Adipose tissue (tissue), 3 donors: ENCODE data around the gene ARSK. TPM values are rescaled to one million over a fixed set of nuclear protein-coding genes. Genes with fewer than 3 reads are reported as not detected.
A peak's percentile ranks its signal among the peaks of the same experiment; 100 is the strongest.

ENCODE experiments used
- H3K27ac ChIP-seq: one replicate; pipeline ENCODE4 v1.5.1; 2013; ENCODE audit warnings: low read depth, low read length
- WGBS, 3 donors: extraction: QIAGEN DNeasy Blood & Tissue Kit; methylation state at CpG; one replicate each; pipeline ENCODE4 v1.1.7; 2013; 5-methylcytosine and 5-hydroxymethylcytosine counted together
- polyA plus RNA-seq, 3 donors: library from polyadenylated mRNA; stranded (reverse); fragments of 200-250 nt; gene quantifications; one replicate each; pipeline ENCODE4 v1.2.3, GENCODE V29; 2013
- donor health status: healthy with polysubstance abuse.
- donor health status: Bipolar disorder and iron deficiency.
- donor health status: healthy.

ARSK gene, protein sequence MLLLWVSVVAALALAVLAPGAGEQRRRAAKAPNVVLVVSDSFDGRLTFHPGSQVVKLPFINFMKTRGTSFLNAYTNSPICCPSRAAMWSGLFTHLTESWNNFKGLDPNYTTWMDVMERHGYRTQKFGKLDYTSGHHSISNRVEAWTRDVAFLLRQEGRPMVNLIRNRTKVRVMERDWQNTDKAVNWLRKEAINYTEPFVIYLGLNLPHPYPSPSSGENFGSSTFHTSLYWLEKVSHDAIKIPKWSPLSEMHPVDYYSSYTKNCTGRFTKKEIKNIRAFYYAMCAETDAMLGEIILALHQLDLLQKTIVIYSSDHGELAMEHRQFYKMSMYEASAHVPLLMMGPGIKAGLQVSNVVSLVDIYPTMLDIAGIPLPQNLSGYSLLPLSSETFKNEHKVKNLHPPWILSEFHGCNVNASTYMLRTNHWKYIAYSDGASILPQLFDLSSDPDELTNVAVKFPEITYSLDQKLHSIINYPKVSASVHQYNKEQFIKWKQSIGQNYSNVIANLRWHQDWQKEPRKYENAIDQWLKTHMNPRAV
- 1 to 10 TPM; 1.3 to 4.1 (median 1.9) TPM for polyA plus RNA-seq

GRCh38 chr5:95554647-95555548 is at the start of gene ARSK, which contains the start of gene SKIC3:
Gene ARSK, plus strand, starts transcription at chr5:95555101. Its CDS starts 178 bp downstream, at chr5:95555279.
Gene SKIC3, minus strand, starts transcription at chr5:95554977. Its CDS starts 7,827 bp downstream, at chr5:95547150.
- H3K27ac ChIP-seq: peak within 1 kb of the TSS; percentile 9
- 0 to 1% (median 0%) methylated on average over 59 to 63 of the region's 63 CpGs for WGBS, 3 donors

DNA sequence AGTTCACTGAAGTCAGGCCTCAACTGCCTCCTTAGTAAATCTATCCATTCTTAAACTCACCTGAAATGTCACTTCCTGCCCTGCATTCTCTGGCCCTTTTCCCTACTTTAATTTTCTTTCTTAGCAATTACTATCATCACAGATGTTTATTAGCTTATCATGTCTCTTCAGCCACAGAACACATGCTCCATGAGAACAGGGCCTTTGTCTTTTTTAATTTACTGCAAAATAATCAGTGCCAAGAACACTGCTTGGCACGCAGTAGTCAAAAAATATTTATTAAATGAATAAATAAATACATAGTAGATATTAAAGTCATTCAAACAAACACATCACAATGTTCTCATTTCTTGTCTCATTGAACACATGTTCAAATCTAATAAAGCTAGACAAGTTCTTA is 46.4 kb upstream of the ARSK start:
- no peak overlapping the region for H3K27ac ChIP-seq
- WGBS, 3 donors: 57 to 76% (median 71%) methylated on average over 1 of the region's 1 CpG

DNA sequence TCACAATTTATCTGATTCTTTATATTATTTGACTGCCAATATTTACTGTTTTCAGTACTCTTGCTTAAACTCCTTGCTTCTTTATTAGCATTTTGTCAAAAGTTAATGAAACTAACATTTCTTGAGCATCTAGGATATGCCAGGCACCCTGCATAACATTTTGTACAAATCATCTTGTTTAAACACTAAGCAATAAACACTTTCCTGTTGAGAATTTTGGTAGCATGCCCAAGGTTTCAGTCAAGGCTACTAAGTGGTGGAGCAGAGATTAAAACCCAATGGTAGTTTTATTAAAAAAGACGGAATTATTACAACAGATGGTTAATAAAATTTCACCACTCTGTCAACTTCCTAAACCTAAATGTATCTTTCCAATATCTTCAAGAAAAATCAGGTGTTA is 43.3 kb upstream of the ARSK start:
- WGBS, 3 donors: 55 to 96% (median 90%) methylated on average over 1 of the region's 1 CpG

GRCh38 chr5:95518417-95518816 is 36.5 kb upstream of the ARSK start:
- WGBS, 3 donors: 97 to 100% (median 99%) methylated on average over 2 of the region's 2 CpGs
- no peak overlapping the region for H3K27ac ChIP-seq

More for the DNA sequence above, 43.3 kb upstream of the ARSK start:
- H3K27ac ChIP-seq: no peak overlapping the region

GRCh38 chr5:95519151-95519550 is 35.8 kb upstream of the ARSK start:
- 93 to 97% (median 94%) methylated on average over 1 of the region's 1 CpG for WGBS, 3 donors
- no peak overlapping the region for H3K27ac ChIP-seq

GRCh38 chr5:95519681-95520080 is 35.2 kb upstream of the ARSK start:
- no peak overlapping the region for H3K27ac ChIP-seq
- 86 to 96% (median 95%) methylated on average over 1 of the region's 1 CpG for WGBS, 3 donors

DNA sequence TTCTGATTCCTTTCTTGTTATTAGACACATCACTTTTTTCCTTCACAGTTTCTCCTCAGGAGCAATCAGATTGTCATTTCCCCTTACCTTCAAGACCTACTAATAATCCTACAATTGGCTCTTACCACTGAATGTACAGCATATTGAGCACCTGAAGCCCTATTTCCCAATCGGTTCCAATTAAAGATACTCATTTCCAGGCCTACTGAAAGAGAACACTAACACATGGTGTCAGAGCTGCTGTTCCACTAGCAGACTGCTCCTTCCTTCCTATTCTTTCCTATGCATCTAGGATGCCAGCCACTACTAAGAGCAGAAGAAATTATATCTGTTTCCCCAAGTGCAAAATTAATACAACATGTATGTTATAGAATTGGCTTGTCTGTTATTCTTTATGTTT is 34.7 kb upstream of the ARSK start:
- H3K27ac ChIP-seq: no peak overlapping the region
- 81 to 94% (median 93%) methylated on average over 1 of the region's 1 CpG for WGBS, 3 donors

DNA sequence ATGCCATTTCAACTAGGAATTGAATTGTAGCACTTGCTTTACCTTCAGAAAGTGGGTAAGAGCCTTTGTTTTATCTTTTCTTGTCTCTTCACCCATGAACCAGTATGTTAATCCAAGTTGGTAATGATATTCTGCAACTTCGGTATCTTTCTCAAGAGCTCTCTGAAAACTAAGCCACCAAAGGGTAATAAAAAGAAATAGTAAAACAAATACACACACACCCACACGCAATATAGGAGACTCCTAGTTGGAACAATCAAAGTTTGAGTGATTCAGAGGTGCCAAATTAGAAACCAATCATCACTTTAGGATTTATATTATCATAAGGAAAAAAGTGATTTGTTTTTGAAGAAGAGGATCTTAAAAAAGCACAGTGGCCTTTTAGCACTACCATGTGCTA is 30.5 kb upstream of the ARSK start:
- 83 to 93% (median 84%) methylated on average over 2 of the region's 2 CpGs for WGBS, 3 donors
- no peak overlapping the region for H3K27ac ChIP-seq

DNA sequence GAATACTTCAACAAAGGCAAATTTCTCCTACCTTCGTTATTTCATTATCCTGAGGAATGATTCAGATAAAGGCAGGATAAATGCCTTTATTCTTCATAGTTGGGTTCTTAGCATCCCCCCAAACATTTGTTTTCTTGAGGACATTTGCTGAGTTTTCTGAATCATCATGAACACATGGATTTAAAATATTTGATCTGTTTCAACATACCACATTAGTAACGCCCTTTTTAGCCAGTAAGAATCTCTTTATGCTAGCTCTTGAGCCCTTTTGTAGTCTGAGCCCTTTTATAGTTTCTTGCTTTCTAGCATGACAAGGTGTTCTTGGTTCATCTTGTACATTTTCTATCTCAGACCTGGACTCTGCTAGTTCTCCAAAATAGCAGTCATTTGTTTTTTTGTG is 28.0 kb upstream of the ARSK start:
- no peak overlapping the region for H3K27ac ChIP-seq
- WGBS, 3 donors: 95 to 99% (median 99%) methylated on average over 2 of the region's 2 CpGs

- H3K27ac ChIP-seq: no peak overlapping the region
These were observed 26.3 kb upstream of the ARSK start for GRCh38 chr5:95528565-95528964.

DNA sequence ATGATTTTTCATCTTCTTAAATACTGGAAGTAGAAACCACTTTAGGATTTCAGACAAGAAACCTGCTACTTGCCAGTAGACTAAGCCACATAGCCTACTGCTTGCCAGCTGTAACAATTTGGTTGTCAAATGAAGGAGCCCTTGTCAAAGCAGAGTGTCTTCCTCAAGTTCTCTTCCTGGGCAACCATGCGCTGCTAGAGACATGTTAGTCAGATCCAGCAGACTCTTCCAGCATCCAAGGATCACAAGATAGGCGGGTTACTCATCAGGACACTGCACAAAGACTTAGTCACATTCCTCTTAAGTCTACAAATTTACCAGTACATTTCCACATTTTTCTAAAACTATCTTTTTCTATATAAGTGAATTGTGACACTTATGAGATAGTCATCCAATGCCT is 24.5 kb upstream of the ARSK start:
- H3K27ac ChIP-seq: no peak overlapping the region
- WGBS, 3 donors: 99 to 100% (median 99%) methylated on average over 2 of the region's 2 CpGs

GRCh38 chr5:95531491-95531890 is 23.4 kb upstream of the ARSK start:
- no peak overlapping the region for H3K27ac ChIP-seq

DNA sequence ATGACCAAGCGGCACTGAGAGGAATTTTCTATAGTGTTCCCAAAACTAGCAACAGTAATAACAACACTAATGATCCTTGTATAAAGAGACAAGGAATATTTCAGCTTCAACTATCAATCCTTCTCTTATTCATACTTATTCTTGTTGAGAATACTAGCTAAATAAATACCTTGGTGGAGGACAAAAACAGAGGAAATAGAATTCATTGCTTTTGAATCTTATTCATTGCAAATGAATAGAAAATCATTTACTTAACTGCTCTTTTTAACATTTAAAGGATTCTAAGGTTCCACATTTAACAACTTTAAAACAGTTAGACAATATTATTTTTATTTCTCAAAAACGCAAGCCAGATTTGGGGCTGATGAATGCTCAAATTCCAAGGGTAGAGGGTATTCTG is 22.5 kb upstream of the ARSK start:
- WGBS, 3 donors: 97 to 99% (median 97%) methylated on average over 2 of the region's 2 CpGs
- no peak overlapping the region for H3K27ac ChIP-seq

- 59 to 72% (median 68%) methylated on average over 2 of the region's 2 CpGs for WGBS, 3 donors
- H3K27ac ChIP-seq: no peak overlapping the region
These were observed 21.8 kb upstream of the ARSK start for GRCh38 chr5:95533106-95533505.

GRCh38 chr5:95533761-95534160 is 21.1 kb upstream of the ARSK start:
- H3K27ac ChIP-seq: no peak overlapping the region

- 81 to 87% (median 85%) methylated on average over 2 of the region's 2 CpGs for WGBS, 3 donors
These were observed 17.4 kb upstream of the ARSK start for GRCh38 chr5:95537501-95537900.

GRCh38 chr5:95543017-95543705 is 11.7 kb upstream of the ARSK start:
- 45 to 59% (median 51%) methylated on average over 3 of the region's 3 CpGs for WGBS, 3 donors
- no peak overlapping the region for H3K27ac ChIP-seq

More at GRCh38 chr5:95537501-95537900, 17.4 kb upstream of the ARSK start:
- no peak overlapping the region for H3K27ac ChIP-seq

DNA sequence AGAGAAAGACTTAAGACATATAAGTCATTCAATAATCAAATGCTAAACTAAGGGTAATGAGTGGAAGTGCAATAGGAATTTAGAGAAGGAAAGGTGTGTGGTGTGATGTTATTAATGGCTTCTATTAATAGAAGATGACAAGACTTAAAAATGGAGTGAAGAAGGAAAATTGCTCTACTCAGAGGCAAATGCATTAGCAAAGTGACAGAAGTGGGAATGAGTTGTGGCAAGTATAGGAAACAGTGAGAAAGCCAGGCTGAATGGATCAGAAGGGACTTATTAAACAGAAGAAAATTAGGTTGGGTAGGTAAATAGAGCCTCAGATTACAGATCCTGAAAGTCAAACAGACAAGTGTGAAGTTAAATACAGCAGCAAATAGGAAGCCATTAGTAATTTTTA is 5.9 kb upstream of the ARSK start:
- H3K27ac ChIP-seq: no peak overlapping the region

DNA sequence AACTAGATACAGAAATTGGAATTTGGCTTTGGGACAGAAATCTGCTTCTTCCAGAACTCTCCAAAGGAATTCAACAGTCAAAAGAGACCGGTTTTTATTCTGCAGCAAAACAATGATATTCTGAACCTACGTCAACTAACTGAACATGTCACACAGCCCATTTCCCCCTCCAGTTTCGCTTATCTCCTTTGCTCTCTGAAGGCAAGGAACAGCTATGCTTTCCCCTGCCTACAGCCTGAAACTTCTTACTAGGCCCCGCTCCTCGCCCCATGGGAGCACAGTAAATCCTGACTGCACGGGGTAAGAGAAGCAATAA is 612 bp upstream of the ARSK start:
- 0 to 1% (median 1%) methylated on average over 6 of the region's 6 CpGs for WGBS, 3 donors
- no peak overlapping the region for H3K27ac ChIP-seq
